Panc1 (cell line): ENCODE measurements around the gene HOXB7. TPM values are rescaled to one million over a fixed set of nuclear protein-coding genes. Genes with fewer than 3 reads are reported as not detected.

Source experiments
- ATAC-seq: fragments of 200-7000 bp; cut with Tn5 transposase; 2 replicates; pipeline ENCODE4 v1.9.1; 2020; ENCODE audit warnings: mild to moderate bottlenecking, moderate library complexity
- BruUV-seq: library from RNA; stranded (reverse); fragments of 400-500 nt; replicated peaks from 2 replicates; lab custom pipeline; 2021; lab: Mats Ljungman, UMichigan
- CTCF ChIA-PET: fragments of 300-600 bp; sonication (Branson Sonifier 250); formaldehyde crosslinking; loops from one replicate; lab custom pipeline; 2022; ENCODE audit warnings: antibody characterized with exemption; lab: Charles Lee
- POLR2A ChIA-PET: fragments of 300-600 bp; sonication (Branson Sonifier 250); formaldehyde crosslinking; loops from one replicate; lab custom pipeline; 2022; ENCODE audit warnings: antibody characterized with exemption; lab: Charles Lee
- DNase-seq: peaks from one replicate; pipeline ENCODE4 v3.0.0-alpha.2; 2010; ENCODE audit warnings: low read depth, low spot score
- H3K27ac ChIP-seq: 2 replicates; pipeline ENCODE4 v1.5.1; 2011; ENCODE audit warnings: mild to moderate bottlenecking, low read length, inconsistent platforms
- H3K27me3 ChIP-seq: fragments of 200-500 bp; sonication (Bioruptor generic); 2 replicates; pipeline ENCODE4 v1.6.0; 2014; ENCODE audit warnings: low read length, inconsistent platforms; ENCODE audit not compliant: control insufficient read depth, insufficient read depth
- H3K36me3 ChIP-seq: fragments of 200-500 bp; sonication (Bioruptor generic); 2 replicates; pipeline ENCODE4 v1.5.1; 2014; ENCODE audit warnings: inconsistent platforms, mild to moderate bottlenecking, low read length, moderate library complexity; ENCODE audit not compliant: control insufficient read depth, insufficient read depth
- H3K4me1 ChIP-seq: 2 replicates; pipeline ENCODE4 v1.5.1; 2011; ENCODE audit warnings: inconsistent platforms, mild to moderate bottlenecking, low read length, moderate library complexity; ENCODE audit not compliant: control insufficient read depth, insufficient read depth
- H3K4me3 ChIP-seq, 2 experiments: 2 replicates each; pipeline ENCODE4 v1.5.1; 2011 to 2012; ENCODE audit warnings: low read depth in 2 of 2, low read length in 2 of 2, mild to moderate bottlenecking in 2 of 2, inconsistent platforms in 1 of 2, moderate library complexity in 1 of 2
- H3K9me3 ChIP-seq: fragments of 200-500 bp; sonication (Bioruptor generic); 2 replicates; pipeline ENCODE4 v1.5.1; 2014; ENCODE audit warnings: low read depth, mild to moderate bottlenecking, inconsistent platforms, low read length, moderate library complexity; ENCODE audit not compliant: control insufficient read depth, insufficient read depth
- POLR2AphosphoS5 ChIP-seq: IDR thresholded peaks from 2 replicates; pipeline ENCODE4 v1.6.1; 2012; ENCODE audit warnings: mild to moderate bottlenecking, low read depth, low read length, moderate library complexity
- SIN3A ChIP-seq: IDR thresholded peaks from 2 replicates; pipeline ENCODE4 v1.6.1; 2012; ENCODE audit warnings: low read depth, mild to moderate bottlenecking, low read length, moderate library complexity, borderline replicate concordance; ENCODE audit not compliant: insufficient read depth
- TCF7L2 ChIP-seq: IDR thresholded peaks from 2 replicates; pipeline ENCODE4 v1.6.1; 2011; ENCODE audit warnings: mild to moderate bottlenecking, low read depth, low read length, inconsistent platforms
- in situ Hi-C: cut with HindIII; loops from 2 replicates; pipeline ENCODE4 v1.10.0; 2016; ENCODE audit warnings: low sequenced_read_pairs, low pct_unique_long_range_greater_than_20kb
- intact Hi-C: fragments of 100-400 bp; cut with micrococcal nuclease; formaldehyde crosslinking; loops from one replicate; pipeline ENCODE4 v1.10.0; 2022; ENCODE audit not compliant: unreplicated experiment
- total RNA-seq: library from RNA; stranded (reverse); gene quantifications from one replicate; pipeline ENCODE4 v1.2.1, GENCODE V29; 2021; ENCODE audit not compliant: unreplicated experiment
- TF ChIP-seq, protein P1 (sequence below), 2 experiments: IDR thresholded peaks; 2 replicates each; pipeline ENCODE4 v1.6.1; 2011 to 2012; ENCODE audit warnings: low read depth in 2 of 2, control low read depth in 1 of 2, low read length in 1 of 2, mild to moderate bottlenecking in 1 of 2, moderate library complexity in 1 of 2; ENCODE audit not compliant: insufficient read depth in 1 of 2
- TF ChIP-seq, protein P2 (sequence below): fragments of 450-650 bp; IDR thresholded peaks from 2 replicates; pipeline ENCODE4 v1.5.1; 2017; ENCODE audit warnings: mild to moderate bottlenecking

HOXB7 gene
- total RNA-seq, 1 experiment from 2014 or later = 44.0 TPM

DNA sequence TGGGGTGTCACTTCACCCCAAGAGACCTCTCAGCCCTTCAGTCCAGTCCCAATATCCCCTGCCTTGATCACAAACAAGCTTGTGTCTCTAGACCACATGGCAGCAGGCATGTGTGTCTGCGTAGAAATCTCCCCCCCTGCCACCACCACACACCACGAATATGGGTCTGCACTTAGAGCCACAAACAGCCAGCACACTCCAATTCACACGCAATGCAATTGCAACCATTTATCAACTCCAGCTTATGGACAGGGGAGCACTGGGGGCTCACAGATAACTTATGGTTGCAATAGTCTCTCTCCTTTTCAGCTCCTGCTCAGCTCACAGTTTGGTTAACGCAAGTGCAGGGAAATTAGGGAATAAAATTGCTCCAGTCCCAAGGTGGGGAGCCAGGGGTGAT lies 12.8 kb upstream of the HOXB7 start:
- in situ Hi-C loops (no loop called here), intact Hi-C loops (no loop called here)
- Histone ChIP-seq H3K36me3 (no peaks in the 10 kb centered on the region), H3K27me3 (no peaks in the 10 kb centered on the region), H3K4me3 (peak overlapping the region; percentile 78 to 93; a peak in 3 of 4 replicates), H3K27ac (peak overlapping the region; percentile 95), H3K9me3 (no peaks in the 10 kb centered on the region), H3K4me1 (peaks cover 68% of the 10 kb centered on the region)
- no peak for DNase-seq
- ChIA-PET CTCF (interaction anchor here (0.5 to 1.5 kb wide), 2 partner anchors 13 to 44 kb away, joined by 3 to 4 read pairs; no protein-coding TSS in a partner anchor), POLR2A (interaction anchor here (0.6 to 1.0 kb wide), 2 partner anchors 36 to 269 kb away, joined by 3 read pairs; partner anchors contain the start of gene ATP5MC1)
- BruUV-seq = no TSS peak
- TF ChIP-seq, protein P1, sequence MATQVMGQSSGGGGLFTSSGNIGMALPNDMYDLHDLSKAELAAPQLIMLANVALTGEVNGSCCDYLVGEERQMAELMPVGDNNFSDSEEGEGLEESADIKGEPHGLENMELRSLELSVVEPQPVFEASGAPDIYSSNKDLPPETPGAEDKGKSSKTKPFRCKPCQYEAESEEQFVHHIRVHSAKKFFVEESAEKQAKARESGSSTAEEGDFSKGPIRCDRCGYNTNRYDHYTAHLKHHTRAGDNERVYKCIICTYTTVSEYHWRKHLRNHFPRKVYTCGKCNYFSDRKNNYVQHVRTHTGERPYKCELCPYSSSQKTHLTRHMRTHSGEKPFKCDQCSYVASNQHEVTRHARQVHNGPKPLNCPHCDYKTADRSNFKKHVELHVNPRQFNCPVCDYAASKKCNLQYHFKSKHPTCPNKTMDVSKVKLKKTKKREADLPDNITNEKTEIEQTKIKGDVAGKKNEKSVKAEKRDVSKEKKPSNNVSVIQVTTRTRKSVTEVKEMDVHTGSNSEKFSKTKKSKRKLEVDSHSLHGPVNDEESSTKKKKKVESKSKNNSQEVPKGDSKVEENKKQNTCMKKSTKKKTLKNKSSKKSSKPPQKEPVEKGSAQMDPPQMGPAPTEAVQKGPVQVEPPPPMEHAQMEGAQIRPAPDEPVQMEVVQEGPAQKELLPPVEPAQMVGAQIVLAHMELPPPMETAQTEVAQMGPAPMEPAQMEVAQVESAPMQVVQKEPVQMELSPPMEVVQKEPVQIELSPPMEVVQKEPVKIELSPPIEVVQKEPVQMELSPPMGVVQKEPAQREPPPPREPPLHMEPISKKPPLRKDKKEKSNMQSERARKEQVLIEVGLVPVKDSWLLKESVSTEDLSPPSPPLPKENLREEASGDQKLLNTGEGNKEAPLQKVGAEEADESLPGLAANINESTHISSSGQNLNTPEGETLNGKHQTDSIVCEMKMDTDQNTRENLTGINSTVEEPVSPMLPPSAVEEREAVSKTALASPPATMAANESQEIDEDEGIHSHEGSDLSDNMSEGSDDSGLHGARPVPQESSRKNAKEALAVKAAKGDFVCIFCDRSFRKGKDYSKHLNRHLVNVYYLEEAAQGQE (IDR thresholded peaks at IDR 0.05; ENCODE audit: insufficient read depth in 1 of 2, low read depth in 2 of 2, low read length in 1 of 2) = no peak
- TF ChIP-seq POLR2AphosphoS5 = no peak
- TF ChIP-seq, protein P2, sequence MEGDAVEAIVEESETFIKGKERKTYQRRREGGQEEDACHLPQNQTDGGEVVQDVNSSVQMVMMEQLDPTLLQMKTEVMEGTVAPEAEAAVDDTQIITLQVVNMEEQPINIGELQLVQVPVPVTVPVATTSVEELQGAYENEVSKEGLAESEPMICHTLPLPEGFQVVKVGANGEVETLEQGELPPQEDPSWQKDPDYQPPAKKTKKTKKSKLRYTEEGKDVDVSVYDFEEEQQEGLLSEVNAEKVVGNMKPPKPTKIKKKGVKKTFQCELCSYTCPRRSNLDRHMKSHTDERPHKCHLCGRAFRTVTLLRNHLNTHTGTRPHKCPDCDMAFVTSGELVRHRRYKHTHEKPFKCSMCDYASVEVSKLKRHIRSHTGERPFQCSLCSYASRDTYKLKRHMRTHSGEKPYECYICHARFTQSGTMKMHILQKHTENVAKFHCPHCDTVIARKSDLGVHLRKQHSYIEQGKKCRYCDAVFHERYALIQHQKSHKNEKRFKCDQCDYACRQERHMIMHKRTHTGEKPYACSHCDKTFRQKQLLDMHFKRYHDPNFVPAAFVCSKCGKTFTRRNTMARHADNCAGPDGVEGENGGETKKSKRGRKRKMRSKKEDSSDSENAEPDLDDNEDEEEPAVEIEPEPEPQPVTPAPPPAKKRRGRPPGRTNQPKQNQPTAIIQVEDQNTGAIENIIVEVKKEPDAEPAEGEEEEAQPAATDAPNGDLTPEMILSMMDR = no peak
- TF ChIP-seq SIN3A = no peak
- no peak for ATAC-seq

DNA sequence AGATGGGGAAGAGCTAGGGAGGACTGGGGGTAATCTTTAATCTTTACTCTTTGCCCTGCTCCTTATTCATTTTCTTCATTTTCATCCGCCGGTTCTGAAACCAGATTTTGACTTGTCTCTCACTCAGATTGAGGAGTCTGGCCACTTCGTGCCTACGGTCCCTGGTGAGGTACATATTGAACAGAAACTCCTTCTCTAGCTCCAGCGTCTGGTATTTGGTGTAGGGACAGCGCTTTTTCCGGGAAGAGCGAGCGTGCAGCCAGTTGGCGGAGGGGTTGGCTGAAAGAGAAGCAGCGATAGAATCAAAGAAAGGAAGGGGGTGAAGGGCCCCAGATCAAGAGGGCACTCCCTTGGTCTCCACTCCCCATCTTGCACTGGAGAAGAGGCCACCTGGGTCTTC lies 12.0 kb upstream of the HOXB7 start:
- BruUV-seq = no TSS peak
- Histone ChIP-seq H3K36me3 (no peaks in the 10 kb centered on the region), H3K9me3 (no peaks in the 10 kb centered on the region), H3K27ac (peak overlapping the region; percentile 95; the same call in 1 of the 2 replicates), H3K4me3 (no peak overlapping the region), H3K4me1 (peaks cover 70% of the 10 kb centered on the region), H3K27me3 (no peaks in the 10 kb centered on the region)
- in situ Hi-C loops = no loop called here
- ChIA-PET CTCF (interaction anchor here (1.5 kb wide), 1 partner anchor 14 kb away, joined by 4 read pairs; no protein-coding TSS in a partner anchor), POLR2A (interaction anchor here (0.6 to 1.0 kb wide), 2 partner anchors 35 to 399 kb away, joined by 3 to 5 read pairs; no protein-coding TSS in a partner anchor)
- no peak for ATAC-seq
- no peak for TF ChIP-seq POLR2AphosphoS5
- TF ChIP-seq SIN3A = no peak
- TF ChIP-seq, protein P1 (IDR thresholded peaks at IDR 0.05; ENCODE audit: insufficient read depth in 1 of 2, low read depth in 2 of 2, low read length in 1 of 2) = no peak
- TF ChIP-seq TCF7L2 = no peak
- TF ChIP-seq, protein P2 = no peak
- intact Hi-C loops = no loop called here
- no peak for DNase-seq
